ENCODE results near the gene PCBP3. TPM values are rescaled to one million over a fixed set of nuclear protein-coding genes. Genes with fewer than 3 reads are reported as not detected.

Gene PCBP3
- total RNA-seq, 4 donors from 2014 or later: 0.47 to 5.3 (median 1.0) TPM; not detected in 1

GRCh38 chr21:45912611-45913417, 269.3 kb downstream of the PCBP3 start:
- intact Hi-C loops (cut with DNase I): no loop called here
- 78 to 100% methylated on average over 1 to 5 of the region's 16 CpGs for WGBS, 2 donors
- H3K27ac ChIP-seq: no peak overlapping the region
- TF ChIP-seq CTCF (IDR thresholded peaks at IDR 0.05): no peak
- no peak for TF ChIP-seq POLR2A (IDR thresholded peaks at IDR 0.05)
- no peak for DNase-seq
- H3K4me3 ChIP-seq: no peak overlapping the region
- no peaks in the 10 kb centered on the region for H3K27me3 ChIP-seq
- no peaks in the 10 kb centered on the region for H3K36me3 ChIP-seq
- H3K9me3 ChIP-seq: no peaks in the 10 kb centered on the region
- no peaks in the 10 kb centered on the region for H3K4me1 ChIP-seq

- intact Hi-C loops (cut with DNase I): no loop called here
- H3K27me3 ChIP-seq: no peaks in the 10 kb centered on the region
- no peaks in the 10 kb centered on the region for H3K4me1 ChIP-seq
- no peaks in the 10 kb centered on the region for H3K36me3 ChIP-seq
- no peaks in the 10 kb centered on the region for H3K9me3 ChIP-seq
- H3K27ac ChIP-seq: no peak overlapping the region
- no peak overlapping the region for H3K4me3 ChIP-seq
- DNase-seq: no peak
- 90% methylated on average over 6 of the region's 10 CpGs; no CpG with 5 or more reads in 1 of the 2 donors for WGBS, 2 donors
- TF ChIP-seq POLR2A (IDR thresholded peaks at IDR 0.05) (no peak), CTCF (IDR thresholded peaks at IDR 0.05) (no peak)
Measured at GRCh38 chr21:45913418-45913765, 269.9 kb downstream of the PCBP3 start.

GRCh38 chr21:45913886-45914285, 270.4 kb downstream of the PCBP3 start:
- TF ChIP-seq POLR2A (IDR thresholded peaks at IDR 0.05) (no peak), CTCF (IDR thresholded peaks at IDR 0.05) (no peak)
- no peaks in the 10 kb centered on the region for H3K36me3 ChIP-seq
- peaks cover 0 to 2% (median 0%) of the 10 kb centered on the region in 4 donors for H3K27me3 ChIP-seq
- no peak overlapping the region for H3K27ac ChIP-seq
- DNase-seq: no peak
- H3K9me3 ChIP-seq: no peaks in the 10 kb centered on the region
- intact Hi-C loops (cut with DNase I): no loop called here
- 85 to 90% methylated on average over 16 to 17 of the region's 22 CpGs for WGBS, 2 donors
- no peak overlapping the region for H3K4me3 ChIP-seq
- H3K4me1 ChIP-seq: no peaks in the 10 kb centered on the region

GRCh38 chr21:45914321-45914845, 270.9 kb downstream of the PCBP3 start:
- Histone ChIP-seq H3K9me3 (no peaks in the 10 kb centered on the region), H3K4me1 (no peaks in the 10 kb centered on the region), H3K36me3 (no peaks in the 10 kb centered on the region), H3K27me3 (peaks cover 0 to 6% (median 0%) of the 10 kb centered on the region in 4 donors), H3K27ac (no peak overlapping the region), H3K4me3 (no peak overlapping the region)
- no peak for TF ChIP-seq POLR2A (IDR thresholded peaks at IDR 0.05)
- no peak for TF ChIP-seq CTCF (IDR thresholded peaks at IDR 0.05)
- intact Hi-C loops (cut with DNase I): no loop called here
- WGBS, 2 donors: 70 to 86% methylated on average over 2 to 15 of the region's 22 CpGs
- no peak for DNase-seq

GRCh38 chr21:45916011-45916840, 272.7 kb downstream of the PCBP3 start:
- peaks cover 0 to 6% (median 0%) of the 10 kb centered on the region in 4 donors for H3K27me3 ChIP-seq
- TF ChIP-seq POLR2A (IDR thresholded peaks at IDR 0.05) (no peak), CTCF (IDR thresholded peaks at IDR 0.05) (no peak)
- H3K27ac ChIP-seq: no peak overlapping the region
- H3K36me3 ChIP-seq: no peaks in the 10 kb centered on the region
- H3K9me3 ChIP-seq: no peaks in the 10 kb centered on the region
- H3K4me1 ChIP-seq: no peaks in the 10 kb centered on the region
- H3K4me3 ChIP-seq: no peak overlapping the region
- WGBS, 2 donors: 65 to 76% methylated on average over 11 to 12 of the region's 25 CpGs
- no peak for DNase-seq
- intact Hi-C loops (cut with DNase I): no loop called here
